ENCODE measurements around the gene TANC1.

Gene TANC1

DNA sequence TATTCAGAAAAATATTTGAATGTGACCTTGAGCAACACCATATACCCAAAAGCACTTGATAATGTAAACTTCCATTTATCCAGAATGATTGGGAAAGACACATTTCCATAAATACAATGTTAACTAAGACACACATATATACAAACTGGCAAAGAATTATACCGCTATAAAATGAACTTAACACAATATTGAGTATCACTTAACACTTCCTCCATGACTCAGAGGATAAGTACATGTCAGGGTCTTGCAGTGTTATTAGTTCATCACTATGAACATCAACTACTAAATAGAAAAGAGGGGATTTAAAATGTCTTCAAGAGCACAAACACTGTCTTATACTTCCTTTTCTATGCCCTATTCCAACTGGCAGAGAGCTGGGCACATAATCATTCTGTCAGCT is 299.5 kb downstream of the TANC1 start:
- DNase-seq (ENCODE audit: low spot score) = no peak

DNA sequence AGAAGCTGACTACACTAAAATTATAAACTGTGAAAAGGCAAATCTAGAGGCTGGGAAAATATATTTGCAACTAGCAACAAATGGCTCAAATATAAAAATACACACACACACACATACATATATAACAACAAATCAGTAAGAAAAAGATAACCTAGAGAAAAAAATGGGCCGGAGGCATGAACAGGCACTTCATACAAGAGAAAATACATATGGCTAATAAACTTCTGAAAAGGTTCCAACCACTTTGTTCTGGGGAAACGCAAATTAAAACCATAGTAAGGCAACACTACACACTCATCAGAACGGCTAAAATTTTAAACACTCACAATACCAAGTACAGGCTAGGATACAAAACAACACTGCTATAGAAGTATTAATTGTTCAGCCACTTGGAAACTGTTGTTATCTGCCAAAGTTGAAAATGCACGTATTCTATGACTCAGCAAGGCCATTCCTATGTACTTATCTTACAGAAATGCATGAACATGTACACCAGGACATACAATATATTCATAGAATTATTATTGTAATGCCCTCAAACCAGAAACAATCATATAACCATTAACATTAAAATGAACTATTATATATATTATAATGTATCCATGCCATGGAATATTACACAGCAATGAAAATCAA is 302.4 kb downstream of the TANC1 start:
- DNase-seq (ENCODE audit: low spot score) = no peak

- no peak for DNase-seq (ENCODE audit: low spot score)
These were observed 303.7 kb downstream of the TANC1 start for GRCh38 chr2:159272156-159272555.

DNA sequence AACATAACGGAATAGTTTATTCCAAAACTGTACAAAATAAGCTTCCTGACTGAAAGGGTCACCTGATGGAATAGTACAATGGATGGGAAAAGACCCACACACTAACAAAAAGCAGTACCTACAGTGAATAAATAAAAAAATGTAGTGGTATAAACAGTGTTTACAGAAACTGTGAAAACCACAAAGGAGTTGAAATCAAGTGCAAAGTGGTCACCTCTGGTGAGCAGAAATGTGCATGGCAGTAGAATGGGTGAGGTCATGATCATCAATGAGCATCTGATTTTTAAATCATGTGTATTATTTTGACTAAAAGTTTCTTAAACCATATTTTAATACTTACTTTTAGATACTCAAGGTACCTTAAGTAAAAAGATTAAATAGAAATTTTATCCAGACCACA is 306.7 kb downstream of the TANC1 start:
- DNase-seq (ENCODE audit: low spot score) = no peak

- no peak for DNase-seq (ENCODE audit: low spot score)
These were observed 311.3 kb downstream of the TANC1 start for GRCh38 chr2:159279700-159280099.

- no peak for DNase-seq (ENCODE audit: low spot score)
These were observed 312.6 kb downstream of the TANC1 start for GRCh38 chr2:159281002-159281401.
